Mesenteric fat pad (tissue), 1 donor: Measurements from ENCODE around the gene NTN1. TPM values are rescaled to one million over a fixed set of nuclear protein-coding genes. Genes with fewer than 3 reads are reported as not detected.

Source experiments
- DNase-seq: peaks from one replicate; pipeline ENCODE4 v3.0.0-alpha.2; 2020; ENCODE audit warnings: low spot score
- total RNA-seq: library from RNA; stranded (reverse); fragmentation: NEBNext Ultra II Directional; extraction: Animal tissue kit (Norgen Biotek cat#: 25700); gene quantifications from one replicate; pipeline ENCODE4 v1.2.1, GENCODE V29; 2021
- donor health status: DM: yes; HTN: yes; CAD: no.

The NTN1 gene
- total RNA-seq, 1 donor from 2014 or later: 3.1 TPM

DNA sequence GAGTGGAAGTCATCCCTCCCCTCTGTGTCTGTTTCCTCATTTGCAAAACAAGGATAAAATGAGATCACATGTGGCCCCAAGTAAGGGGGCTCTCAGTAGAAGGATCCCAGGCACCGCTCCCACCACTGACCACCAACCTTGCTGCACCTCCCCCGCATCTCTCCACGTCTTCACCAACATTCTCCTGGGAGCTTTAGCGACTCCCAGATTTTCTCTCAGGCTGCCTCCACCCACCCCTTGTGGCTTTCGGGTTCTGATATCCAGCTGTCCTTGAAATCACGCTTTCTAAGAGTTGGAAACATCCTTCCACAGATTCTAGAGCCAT lies 16.4 kb upstream of the NTN1 start:
- no peak for DNase-seq

- no peak for DNase-seq
Measured at GRCh38 chr17:9006175-9006767, 15.0 kb upstream of the NTN1 start.

GRCh38 chr17:9007052-9007714 lies 14.1 kb upstream of the NTN1 start:
- no peak for DNase-seq

- peak; percentile 51 for DNase-seq
Measured at GRCh38 chr17:9009096-9009495, 12.2 kb upstream of the NTN1 start.

- no peak for DNase-seq
Measured at GRCh38 chr17:9009737-9010136, 11.6 kb upstream of the NTN1 start.

DNA sequence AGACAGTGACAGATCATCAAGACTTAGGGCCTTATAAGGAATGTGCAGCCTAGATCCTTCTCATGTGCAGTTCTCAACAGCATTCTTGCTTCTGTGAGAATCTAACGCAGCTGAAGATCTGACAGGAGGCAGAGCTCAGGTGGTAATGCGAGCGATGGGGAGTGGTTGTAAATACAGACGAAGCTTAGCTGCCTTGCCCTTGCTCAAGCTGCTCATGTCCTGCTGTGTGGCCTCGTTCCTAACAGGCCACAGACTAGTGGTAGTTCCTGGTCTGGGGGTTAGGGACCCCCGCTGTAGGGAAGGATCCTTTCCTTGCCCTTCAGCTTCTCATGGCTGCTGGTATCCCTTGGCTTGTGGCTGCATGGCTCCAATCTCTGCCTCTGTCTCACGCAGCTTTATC lies 10.3 kb upstream of the NTN1 start:
- DNase-seq: no peak

DNA sequence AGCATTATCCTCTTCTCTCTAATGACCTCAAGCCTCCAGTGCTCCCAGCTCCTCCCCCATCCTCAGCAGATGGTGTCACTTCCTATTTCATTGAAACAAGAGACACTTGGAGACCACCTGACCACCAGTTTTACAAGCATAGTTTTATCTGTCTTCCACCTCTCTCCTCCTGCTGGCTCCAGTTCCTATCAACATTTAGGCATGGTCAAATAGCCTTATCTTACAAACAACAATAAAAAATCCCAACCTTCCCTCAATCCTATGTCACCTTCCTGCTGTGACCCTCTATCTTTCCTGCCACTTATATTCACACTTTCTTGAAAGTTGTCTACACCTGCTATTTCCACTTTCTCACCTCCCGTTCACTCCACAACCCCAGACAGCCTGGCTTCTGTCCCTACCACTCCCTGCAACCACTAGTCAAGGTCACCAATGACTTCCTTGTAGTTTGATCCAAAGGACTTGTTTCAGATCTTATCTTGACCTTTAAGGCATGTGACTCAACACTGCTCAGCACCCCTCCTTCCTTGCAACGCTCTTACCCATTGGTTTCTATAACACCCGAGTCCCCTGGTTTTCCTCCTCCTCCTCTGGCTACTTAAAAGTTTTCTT lies 4.3 kb upstream of the NTN1 start:
- DNase-seq: peak; percentile 9

- peak; percentile 18 for DNase-seq
Measured at GRCh38 chr17:9018726-9019125, 2.6 kb upstream of the NTN1 start.

DNA sequence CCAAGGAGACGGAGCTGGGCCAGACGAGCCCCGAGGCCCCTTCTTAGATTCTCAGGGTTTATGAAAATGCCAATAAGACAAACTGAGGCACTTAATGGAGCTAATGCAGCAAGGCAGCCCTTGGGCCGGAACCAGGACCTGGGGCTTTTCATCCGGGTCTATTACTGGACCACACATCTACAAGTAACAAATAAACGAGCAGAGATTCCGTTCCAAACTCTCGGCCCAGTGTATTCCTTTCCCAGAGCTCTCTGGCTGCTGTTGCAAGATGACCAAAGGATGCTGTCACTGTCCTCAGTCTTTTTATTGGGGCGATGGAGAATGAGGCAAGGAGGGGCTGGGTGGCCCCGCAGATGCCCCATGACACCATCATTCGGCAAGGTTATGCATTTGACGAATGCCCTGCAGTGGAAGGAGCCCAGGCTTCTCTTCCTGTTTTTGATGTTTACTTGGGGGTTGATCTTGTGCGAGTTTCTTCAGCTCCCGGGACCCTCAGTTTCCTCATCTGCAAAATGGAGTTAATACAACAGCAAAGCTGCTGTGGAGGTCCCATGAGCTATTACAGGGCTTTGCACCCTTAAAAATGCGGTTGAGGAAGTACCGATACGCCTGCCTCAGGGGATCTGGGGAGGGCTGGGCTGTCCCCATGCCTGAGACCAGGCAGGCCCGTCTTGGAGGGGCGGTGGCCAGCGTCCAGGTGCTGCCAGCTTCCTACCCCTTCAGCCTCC lies 1.1 kb upstream of the NTN1 start:
- no peak for DNase-seq

DNA sequence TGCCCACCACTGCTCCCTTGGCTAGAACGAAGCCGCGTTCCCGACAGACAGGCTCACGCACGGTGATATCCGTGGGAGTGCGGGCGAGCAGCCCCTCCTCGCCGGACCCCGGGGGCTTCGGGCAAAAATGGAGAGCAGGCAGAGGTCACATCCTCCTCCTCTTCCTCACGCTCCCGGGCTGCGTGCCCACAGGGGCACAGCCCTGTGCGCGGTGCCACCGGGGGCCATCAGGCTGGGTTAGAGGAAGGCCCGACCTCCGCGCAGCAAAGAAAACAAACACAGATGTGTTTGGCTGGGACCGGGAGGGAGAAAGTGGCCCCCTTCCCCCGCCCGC lies 519 bp upstream of the NTN1 start:
- DNase-seq: no peak

- DNase-seq: peak; percentile 90
Measured at GRCh38 chr17:9021992-9022572, 772 bp downstream of the NTN1 start.

- no peak for DNase-seq
Measured at GRCh38 chr17:9022573-9023391, 1.5 kb downstream of the NTN1 start.

DNA sequence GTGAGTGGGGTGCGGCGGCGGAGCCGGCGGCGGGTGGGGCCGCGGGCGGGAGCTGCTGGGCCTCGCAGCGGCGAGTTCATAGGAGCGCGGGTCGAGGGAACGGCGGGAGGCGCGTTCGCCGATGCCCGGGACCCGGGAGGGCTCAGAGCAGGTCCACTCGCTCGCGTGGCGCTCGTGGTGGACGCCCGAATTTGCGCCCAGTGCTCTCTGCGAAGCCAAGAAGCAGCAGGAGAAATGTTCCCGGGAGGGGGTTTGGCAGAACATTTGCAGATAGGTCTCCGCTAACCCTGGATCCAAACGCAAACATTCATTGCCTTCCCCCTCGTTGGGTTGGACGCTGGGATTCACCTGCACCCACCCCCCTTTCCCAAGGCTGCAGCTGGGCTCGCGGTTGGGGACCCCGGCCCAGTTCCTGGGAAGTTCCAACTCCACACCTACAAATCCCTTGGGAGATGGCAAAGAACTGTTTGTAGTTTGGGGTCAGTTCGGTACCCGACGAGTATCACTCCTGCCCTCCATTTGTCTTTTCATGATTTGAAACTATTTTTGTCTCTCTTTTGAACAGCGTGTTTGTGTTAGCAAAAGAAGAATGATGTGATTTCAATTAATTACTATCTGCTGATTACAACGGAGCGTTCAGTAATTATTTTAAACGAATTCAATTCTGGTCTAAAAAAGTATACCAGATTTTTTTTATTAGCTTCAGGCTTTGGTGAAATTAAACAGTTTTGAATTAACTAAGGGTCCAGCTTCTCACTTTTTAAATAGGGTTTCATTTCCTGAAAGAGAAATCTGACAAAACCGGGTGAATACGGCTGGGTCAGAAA lies 2.3 kb downstream of the NTN1 start:
- no peak for DNase-seq

DNA sequence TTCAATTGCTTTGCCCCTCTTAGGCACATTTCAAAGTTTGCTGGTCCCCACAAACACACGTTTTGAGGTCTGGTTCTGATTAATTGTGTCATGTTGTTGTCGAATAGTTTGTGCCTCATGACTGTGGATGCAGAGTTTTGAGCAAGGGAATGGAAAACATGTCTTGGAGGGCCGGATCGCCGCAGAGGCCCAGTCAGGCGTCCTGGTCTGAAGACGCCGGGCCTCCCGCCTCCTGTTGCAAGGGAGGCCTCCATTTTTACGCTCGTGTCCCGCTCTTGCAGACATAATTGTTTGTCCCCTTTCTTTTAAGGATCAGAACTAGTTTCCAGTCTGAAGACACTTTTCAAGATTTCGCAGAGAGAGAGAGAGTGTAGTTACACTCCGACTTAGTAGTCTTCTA lies 3.2 kb downstream of the NTN1 start:
- no peak for DNase-seq

DNA sequence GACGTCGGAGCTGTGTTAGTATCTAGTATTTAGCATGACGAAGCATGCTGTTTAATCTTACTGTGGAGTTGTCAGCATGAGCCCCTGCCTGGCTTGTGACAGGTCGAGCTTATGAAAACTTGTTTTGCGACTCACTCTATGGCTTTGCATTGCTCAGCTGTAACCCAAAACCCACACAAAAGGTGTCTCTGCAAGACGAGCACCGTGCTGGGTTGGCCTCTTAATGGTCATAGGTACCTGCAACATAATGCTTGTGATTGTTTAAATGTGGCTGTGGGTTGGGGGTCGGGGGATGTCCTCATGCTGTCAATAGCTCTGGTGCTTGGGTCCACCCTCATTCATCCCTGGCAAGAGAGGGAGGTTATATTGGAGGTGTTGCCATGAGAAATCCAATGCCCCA lies 5.4 kb downstream of the NTN1 start:
- DNase-seq: no peak

- DNase-seq: no peak
Measured at GRCh38 chr17:9028202-9028987, 7.1 kb downstream of the NTN1 start.

GRCh38 chr17:9028988-9029570 lies 7.8 kb downstream of the NTN1 start:
- no peak for DNase-seq

DNA sequence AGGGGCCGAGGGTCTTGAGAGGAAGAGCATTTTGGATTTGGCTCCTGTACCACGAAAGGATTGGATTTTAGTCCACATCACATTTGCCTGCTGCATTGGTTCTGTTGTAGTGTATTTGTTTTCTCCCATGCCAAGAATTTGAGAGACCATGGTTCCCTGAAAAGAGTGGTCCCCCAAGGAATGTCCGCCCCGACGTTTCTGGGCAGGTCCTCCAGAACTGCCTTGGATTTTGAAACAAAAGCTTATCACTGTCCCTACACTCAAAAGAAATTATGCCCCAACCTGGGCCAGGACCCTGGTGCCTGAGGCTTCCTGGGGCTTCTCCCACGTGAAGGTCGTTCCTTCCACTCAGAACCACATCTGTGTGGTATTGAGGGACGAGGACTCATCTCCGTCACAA lies 10.8 kb downstream of the NTN1 start:
- no peak for DNase-seq

- no peak for DNase-seq
Measured at GRCh38 chr17:9032583-9032982, 11.3 kb downstream of the NTN1 start.
